ENCODE data around the gene SLC44A1.

Gene SLC44A1

GRCh38 chr9:105281926-105282325, 37.5 kb downstream of the SLC44A1 start:
- ATAC-seq, result no peak
- TF ChIP-seq, protein P1, sequence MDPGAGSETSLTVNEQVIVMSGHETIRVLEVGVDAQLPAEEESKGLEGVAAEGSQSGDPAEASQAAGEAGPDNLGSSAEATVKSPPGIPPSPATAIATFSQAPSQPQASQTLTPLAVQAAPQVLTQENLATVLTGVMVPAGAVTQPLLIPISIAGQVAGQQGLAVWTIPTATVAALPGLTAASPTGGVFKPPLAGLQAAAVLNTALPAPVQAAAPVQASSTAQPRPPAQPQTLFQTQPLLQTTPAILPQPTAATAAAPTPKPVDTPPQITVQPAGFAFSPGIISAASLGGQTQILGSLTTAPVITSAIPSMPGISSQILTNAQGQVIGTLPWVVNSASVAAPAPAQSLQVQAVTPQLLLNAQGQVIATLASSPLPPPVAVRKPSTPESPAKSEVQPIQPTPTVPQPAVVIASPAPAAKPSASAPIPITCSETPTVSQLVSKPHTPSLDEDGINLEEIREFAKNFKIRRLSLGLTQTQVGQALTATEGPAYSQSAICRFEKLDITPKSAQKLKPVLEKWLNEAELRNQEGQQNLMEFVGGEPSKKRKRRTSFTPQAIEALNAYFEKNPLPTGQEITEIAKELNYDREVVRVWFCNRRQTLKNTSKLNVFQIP (CRISPR knock-in tag; IDR thresholded peaks at IDR 0.05; ENCODE audit: borderline replicate concordance, low read depth), result no peak
- TF ChIP-seq ARNTL (CRISPR knock-in tag; IDR thresholded peaks at IDR 0.05; ENCODE audit: borderline replicate concordance, low read depth), result no peak
- TF ChIP-seq, protein P2, sequence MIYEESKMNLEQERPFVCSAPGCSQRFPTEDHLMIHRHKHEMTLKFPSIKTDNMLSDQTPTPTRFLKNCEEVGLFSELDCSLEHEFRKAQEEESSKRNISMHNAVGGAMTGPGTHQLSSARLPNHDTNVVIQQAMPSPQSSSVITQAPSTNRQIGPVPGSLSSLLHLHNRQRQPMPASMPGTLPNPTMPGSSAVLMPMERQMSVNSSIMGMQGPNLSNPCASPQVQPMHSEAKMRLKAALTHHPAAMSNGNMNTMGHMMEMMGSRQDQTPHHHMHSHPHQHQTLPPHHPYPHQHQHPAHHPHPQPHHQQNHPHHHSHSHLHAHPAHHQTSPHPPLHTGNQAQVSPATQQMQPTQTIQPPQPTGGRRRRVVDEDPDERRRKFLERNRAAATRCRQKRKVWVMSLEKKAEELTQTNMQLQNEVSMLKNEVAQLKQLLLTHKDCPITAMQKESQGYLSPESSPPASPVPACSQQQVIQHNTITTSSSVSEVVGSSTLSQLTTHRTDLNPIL (CRISPR knock-in tag; IDR thresholded peaks at IDR 0.05; ENCODE audit: low read depth), result no peak

DNA sequence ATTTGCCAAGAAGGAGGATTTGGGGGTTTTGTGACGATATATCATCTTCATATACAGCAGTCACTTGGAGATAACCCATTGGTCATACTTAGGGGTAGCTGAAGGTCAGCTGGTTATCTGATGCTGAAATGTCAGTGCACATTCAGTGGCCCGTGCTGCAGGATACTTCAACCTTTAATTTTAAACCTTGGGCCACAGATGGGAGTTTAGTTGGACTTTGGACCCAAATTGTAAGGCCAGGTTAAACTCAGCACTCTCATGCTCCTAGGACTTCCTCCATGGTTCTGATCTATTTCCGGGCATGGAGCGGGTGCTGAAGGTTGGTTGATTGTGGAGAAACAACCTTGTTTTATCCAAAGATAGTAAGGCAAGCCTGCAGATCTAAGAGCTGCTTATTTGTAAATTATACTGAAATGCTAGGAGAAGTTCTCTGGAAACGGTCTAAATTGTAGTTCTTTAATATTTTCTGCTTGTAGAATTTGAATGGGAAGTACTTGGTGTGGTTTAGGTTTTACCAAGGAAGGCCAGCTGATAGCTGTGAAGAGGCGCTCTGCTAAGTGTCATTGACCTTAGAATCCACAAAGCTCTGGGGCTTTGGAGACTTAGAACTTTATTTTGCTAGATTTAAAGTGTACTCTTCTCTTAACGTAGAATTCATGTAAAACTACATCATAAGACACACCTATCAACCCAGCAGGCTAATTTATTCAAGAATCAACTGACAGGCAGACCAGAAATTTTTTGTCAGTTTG, 38.6 kb downstream of the SLC44A1 start:
- no peak for TF ChIP-seq TOX (CRISPR knock-in tag; IDR thresholded peaks at IDR 0.05; ENCODE audit: borderline replicate concordance)
- TF ChIP-seq OSR1 (CRISPR knock-in tag; IDR thresholded peaks at IDR 0.05), result no peak
- TF ChIP-seq ZFP3 (CRISPR knock-in tag; IDR thresholded peaks at IDR 0.05), result no peak
- no peak for TF ChIP-seq ZFP30 (CRISPR knock-in tag; IDR thresholded peaks at IDR 0.05)
- TF ChIP-seq RARB (CRISPR knock-in tag; IDR thresholded peaks at IDR 0.05), result no peak
- TF ChIP-seq ZNF8 (CRISPR knock-in tag; IDR thresholded peaks at IDR 0.05), result no peak
- TF ChIP-seq CSDC2 (CRISPR knock-in tag; IDR thresholded peaks at IDR 0.05), result no peak
- no peak for TF ChIP-seq ZC3H10 (CRISPR knock-in tag; IDR thresholded peaks at IDR 0.05)
- TF ChIP-seq ISL1 (CRISPR knock-in tag; IDR thresholded peaks at IDR 0.05), result no peak
- TF ChIP-seq GLIS3 (CRISPR knock-in tag; IDR thresholded peaks at IDR 0.05), result no peak
- TF ChIP-seq, protein P3, sequence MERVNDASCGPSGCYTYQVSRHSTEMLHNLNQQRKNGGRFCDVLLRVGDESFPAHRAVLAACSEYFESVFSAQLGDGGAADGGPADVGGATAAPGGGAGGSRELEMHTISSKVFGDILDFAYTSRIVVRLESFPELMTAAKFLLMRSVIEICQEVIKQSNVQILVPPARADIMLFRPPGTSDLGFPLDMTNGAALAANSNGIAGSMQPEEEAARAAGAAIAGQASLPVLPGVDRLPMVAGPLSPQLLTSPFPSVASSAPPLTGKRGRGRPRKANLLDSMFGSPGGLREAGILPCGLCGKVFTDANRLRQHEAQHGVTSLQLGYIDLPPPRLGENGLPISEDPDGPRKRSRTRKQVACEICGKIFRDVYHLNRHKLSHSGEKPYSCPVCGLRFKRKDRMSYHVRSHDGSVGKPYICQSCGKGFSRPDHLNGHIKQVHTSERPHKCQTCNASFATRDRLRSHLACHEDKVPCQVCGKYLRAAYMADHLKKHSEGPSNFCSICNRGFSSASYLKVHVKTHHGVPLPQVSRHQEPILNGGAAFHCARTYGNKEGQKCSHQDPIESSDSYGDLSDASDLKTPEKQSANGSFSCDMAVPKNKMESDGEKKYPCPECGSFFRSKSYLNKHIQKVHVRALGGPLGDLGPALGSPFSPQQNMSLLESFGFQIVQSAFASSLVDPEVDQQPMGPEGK (CRISPR knock-in tag; IDR thresholded peaks at IDR 0.05; ENCODE audit: borderline replicate concordance), result no peak
- no peak for TF ChIP-seq TCF4 (CRISPR knock-in tag; IDR thresholded peaks at IDR 0.05; ENCODE audit: borderline replicate concordance)
- TF ChIP-seq PPARA (CRISPR knock-in tag; IDR thresholded peaks at IDR 0.05; ENCODE audit: borderline replicate concordance), result no peak
- no peak for TF ChIP-seq SNAI2 (CRISPR knock-in tag; IDR thresholded peaks at IDR 0.05)
- no peak for TF ChIP-seq ZNF70 (CRISPR knock-in tag; IDR thresholded peaks at IDR 0.05)
- no peak for TF ChIP-seq CSRNP3 (CRISPR knock-in tag; IDR thresholded peaks at IDR 0.05)
- ATAC-seq, result no peak

GRCh38 chr9:105283795-105284194, 39.3 kb downstream of the SLC44A1 start:
- TF ChIP-seq, protein P1 (CRISPR knock-in tag; IDR thresholded peaks at IDR 0.05; ENCODE audit: borderline replicate concordance, low read depth), result no peak
- TF ChIP-seq, protein P2 (CRISPR knock-in tag; IDR thresholded peaks at IDR 0.05; ENCODE audit: low read depth), result no peak
- TF ChIP-seq, protein P4, sequence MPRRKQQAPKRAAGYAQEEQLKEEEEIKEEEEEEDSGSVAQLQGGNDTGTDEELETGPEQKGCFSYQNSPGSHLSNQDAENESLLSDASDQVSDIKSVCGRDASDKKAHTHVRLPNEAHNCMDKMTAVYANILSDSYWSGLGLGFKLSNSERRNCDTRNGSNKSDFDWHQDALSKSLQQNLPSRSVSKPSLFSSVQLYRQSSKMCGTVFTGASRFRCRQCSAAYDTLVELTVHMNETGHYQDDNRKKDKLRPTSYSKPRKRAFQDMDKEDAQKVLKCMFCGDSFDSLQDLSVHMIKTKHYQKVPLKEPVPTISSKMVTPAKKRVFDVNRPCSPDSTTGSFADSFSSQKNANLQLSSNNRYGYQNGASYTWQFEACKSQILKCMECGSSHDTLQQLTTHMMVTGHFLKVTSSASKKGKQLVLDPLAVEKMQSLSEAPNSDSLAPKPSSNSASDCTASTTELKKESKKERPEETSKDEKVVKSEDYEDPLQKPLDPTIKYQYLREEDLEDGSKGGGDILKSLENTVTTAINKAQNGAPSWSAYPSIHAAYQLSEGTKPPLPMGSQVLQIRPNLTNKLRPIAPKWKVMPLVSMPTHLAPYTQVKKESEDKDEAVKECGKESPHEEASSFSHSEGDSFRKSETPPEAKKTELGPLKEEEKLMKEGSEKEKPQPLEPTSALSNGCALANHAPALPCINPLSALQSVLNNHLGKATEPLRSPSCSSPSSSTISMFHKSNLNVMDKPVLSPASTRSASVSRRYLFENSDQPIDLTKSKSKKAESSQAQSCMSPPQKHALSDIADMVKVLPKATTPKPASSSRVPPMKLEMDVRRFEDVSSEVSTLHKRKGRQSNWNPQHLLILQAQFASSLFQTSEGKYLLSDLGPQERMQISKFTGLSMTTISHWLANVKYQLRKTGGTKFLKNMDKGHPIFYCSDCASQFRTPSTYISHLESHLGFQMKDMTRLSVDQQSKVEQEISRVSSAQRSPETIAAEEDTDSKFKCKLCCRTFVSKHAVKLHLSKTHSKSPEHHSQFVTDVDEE (CRISPR knock-in tag; IDR thresholded peaks at IDR 0.05), result no peak
- TF ChIP-seq ESRRG (CRISPR knock-in tag; IDR thresholded peaks at IDR 0.05) (no peak), CSRNP3 (CRISPR knock-in tag; IDR thresholded peaks at IDR 0.05) (no peak), RARB (CRISPR knock-in tag; IDR thresholded peaks at IDR 0.05) (no peak), ZNF70 (CRISPR knock-in tag; IDR thresholded peaks at IDR 0.05) (no peak), ZFP3 (CRISPR knock-in tag; IDR thresholded peaks at IDR 0.05) (no peak)
- ATAC-seq, result no peak

All from SK-N-SH treated with all-trans-retinoic acid at 6 μM for 48 hours (cell line).